HL-60 (cell line): ENCODE data around the gene SCPEP1.

ENCODE experiments used
- CTCF ChIP-seq: IDR thresholded peaks from one replicate; pipeline ENCODE4 v1.5.1; 2011; ENCODE audit warnings: low read length, control low read depth, inconsistent platforms; ENCODE audit not compliant: insufficient read depth
- GABPA ChIP-seq: IDR thresholded peaks from 2 replicates; pipeline ENCODE4 v1.6.1; 2012; ENCODE audit warnings: low read depth
- POLR2AphosphoS5 ChIP-seq: IDR thresholded peaks from 2 replicates; pipeline ENCODE4 v1.6.1; 2012; ENCODE audit warnings: low read depth
- REST ChIP-seq: IDR thresholded peaks from 2 replicates; pipeline ENCODE4 v1.6.1; 2012; ENCODE audit warnings: low read depth; ENCODE audit not compliant: insufficient replicate concordance
- SPI1 ChIP-seq: IDR thresholded peaks from 2 replicates; pipeline ENCODE4 v1.6.1; 2012; ENCODE audit warnings: low read depth, mild to moderate bottlenecking, borderline replicate concordance

- no peak for TF ChIP-seq POLR2AphosphoS5
- TF ChIP-seq CTCF: no peak
- TF ChIP-seq GABPA: no peak
- no peak for TF ChIP-seq REST
- TF ChIP-seq SPI1: no peak
Measured at GRCh38 chr17:56973520-56973919, 4.4 kb upstream of the SCPEP1 start.
